Neural cell (in vitro differentiated cells): ENCODE measurements around the gene CHKA.

Experiments
- EP300 ChIP-seq: fragments of 450-650 bp; conservative IDR thresholded peaks from 2 replicates; pipeline ENCODE4 v1.6.1; 2014; ENCODE audit warnings: antibody characterized with exemption, mild to moderate bottlenecking, moderate library complexity; ENCODE audit not compliant: poor library complexity, severe bottlenecking
- EZH2 ChIP-seq: fragments of 200-600, 300-800 bp; shearing (Covaris generic), sonication (generic); IDR thresholded peaks from 2 replicates; pipeline ENCODE4 v1.6.1; 2014; ENCODE audit warnings: antibody characterized with exemption, low read length, borderline replicate concordance, mild to moderate bottlenecking; ENCODE audit not compliant: insufficient read depth, poor library complexity, severe bottlenecking
- POLR2AphosphoS5 ChIP-seq: IDR thresholded peaks from 2 replicates; pipeline ENCODE4 v1.6.1; 2012
- RAD21 ChIP-seq: fragments of 450-650 bp; conservative IDR thresholded peaks from 2 replicates; pipeline ENCODE4 v1.6.1; 2014; ENCODE audit warnings: antibody characterized with exemption, mild to moderate bottlenecking, moderate library complexity
- REST ChIP-seq: IDR thresholded peaks from 2 replicates; pipeline ENCODE4 v1.6.1; 2012; ENCODE audit warnings: borderline replicate concordance
- TF ChIP-seq, protein P1 (sequence below): fragments of 450-650 bp; IDR thresholded peaks from 2 replicates; pipeline ENCODE4 v1.5.1; 2014; ENCODE audit warnings: antibody characterized with exemption, mild to moderate bottlenecking, moderate library complexity; ENCODE audit not compliant: poor library complexity, severe bottlenecking

GRCh38 chr11:68030318-68031143, 90.7 kb downstream of the CHKA start, which contains the start of gene NDUFS8:
- peak; percentile 87 for TF ChIP-seq POLR2AphosphoS5
- TF ChIP-seq EZH2, result no peak
- TF ChIP-seq, protein P1, sequence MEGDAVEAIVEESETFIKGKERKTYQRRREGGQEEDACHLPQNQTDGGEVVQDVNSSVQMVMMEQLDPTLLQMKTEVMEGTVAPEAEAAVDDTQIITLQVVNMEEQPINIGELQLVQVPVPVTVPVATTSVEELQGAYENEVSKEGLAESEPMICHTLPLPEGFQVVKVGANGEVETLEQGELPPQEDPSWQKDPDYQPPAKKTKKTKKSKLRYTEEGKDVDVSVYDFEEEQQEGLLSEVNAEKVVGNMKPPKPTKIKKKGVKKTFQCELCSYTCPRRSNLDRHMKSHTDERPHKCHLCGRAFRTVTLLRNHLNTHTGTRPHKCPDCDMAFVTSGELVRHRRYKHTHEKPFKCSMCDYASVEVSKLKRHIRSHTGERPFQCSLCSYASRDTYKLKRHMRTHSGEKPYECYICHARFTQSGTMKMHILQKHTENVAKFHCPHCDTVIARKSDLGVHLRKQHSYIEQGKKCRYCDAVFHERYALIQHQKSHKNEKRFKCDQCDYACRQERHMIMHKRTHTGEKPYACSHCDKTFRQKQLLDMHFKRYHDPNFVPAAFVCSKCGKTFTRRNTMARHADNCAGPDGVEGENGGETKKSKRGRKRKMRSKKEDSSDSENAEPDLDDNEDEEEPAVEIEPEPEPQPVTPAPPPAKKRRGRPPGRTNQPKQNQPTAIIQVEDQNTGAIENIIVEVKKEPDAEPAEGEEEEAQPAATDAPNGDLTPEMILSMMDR, result peak; percentile 28
- TF ChIP-seq EP300, result no peak
- TF ChIP-seq REST, result no peak
- TF ChIP-seq RAD21, result peak; percentile 38
